GM13976 (cell line): Measurements from ENCODE around the gene RGS6.

Experiments
- DNase-seq: peaks from one replicate; pipeline ENCODE4 v3.0.0; 2012; ENCODE audit warnings: low spot score
- CTCF ChIP-seq: IDR thresholded peaks from 2 replicates; pipeline ENCODE4 v1.5.1; 2012; ENCODE audit warnings: borderline replicate concordance, mild to moderate bottlenecking; ENCODE audit not compliant: insufficient read depth; ENCODE audit errors: extremely low read depth, missing control alignments, control extremely low read depth
- in situ Hi-C: fragments of 300-500 bp; cut with MboI; formaldehyde crosslinking; loops from one replicate; pipeline ENCODE4 v1.12.0; 2022; ENCODE audit warnings: low sequenced_read_pairs, mixed read lengths, inconsistent platforms; ENCODE audit not compliant: unreplicated experiment

RGS6 gene

GRCh38 chr14:72605921-72606220 lies 673.6 kb downstream of the RGS6 start:
- DNase-seq = no peak
- TF ChIP-seq CTCF = no peak
- in situ Hi-C loops = no loop called here

GRCh38 chr14:72606879-72607278 lies 674.6 kb downstream of the RGS6 start:
- no peak for TF ChIP-seq CTCF
- in situ Hi-C loops = no loop called here
- DNase-seq = no peak

DNA sequence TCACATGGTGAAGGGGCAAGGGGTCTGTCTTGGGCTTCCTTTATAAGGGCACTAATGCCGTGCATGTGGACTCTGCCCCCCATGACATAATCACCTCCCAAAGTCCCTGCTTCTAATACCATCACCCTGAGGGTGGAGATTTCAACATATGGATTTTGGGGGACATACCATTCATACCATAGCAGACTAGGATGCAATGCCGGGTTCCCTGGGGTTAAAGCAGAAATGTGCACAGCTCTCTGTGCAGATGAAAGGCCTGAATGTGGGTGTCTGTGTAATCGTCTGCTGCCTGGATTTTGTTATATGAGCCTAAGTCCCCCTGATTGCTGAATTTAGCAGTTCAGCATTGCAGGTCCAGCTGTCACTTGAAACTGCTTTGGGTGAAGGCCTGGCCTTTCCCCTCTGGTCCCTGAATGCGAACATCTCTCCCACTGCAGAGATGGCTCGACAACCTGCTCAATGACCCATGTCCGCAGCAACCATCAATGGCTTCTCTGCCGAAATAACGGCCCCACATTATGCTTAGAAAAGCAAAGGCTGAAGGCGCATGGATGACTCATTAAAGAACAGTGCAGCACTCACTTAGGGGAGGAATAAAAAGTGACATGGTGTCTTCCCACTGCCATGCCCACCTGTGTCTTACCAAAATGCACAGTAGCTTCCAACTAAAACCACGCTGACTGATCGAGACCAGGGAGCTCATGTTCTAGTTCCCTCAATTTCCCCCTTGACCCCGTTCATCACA lies 675.3 kb downstream of the RGS6 start:
- in situ Hi-C loops = no loop called here
- no peak for TF ChIP-seq CTCF

DNA sequence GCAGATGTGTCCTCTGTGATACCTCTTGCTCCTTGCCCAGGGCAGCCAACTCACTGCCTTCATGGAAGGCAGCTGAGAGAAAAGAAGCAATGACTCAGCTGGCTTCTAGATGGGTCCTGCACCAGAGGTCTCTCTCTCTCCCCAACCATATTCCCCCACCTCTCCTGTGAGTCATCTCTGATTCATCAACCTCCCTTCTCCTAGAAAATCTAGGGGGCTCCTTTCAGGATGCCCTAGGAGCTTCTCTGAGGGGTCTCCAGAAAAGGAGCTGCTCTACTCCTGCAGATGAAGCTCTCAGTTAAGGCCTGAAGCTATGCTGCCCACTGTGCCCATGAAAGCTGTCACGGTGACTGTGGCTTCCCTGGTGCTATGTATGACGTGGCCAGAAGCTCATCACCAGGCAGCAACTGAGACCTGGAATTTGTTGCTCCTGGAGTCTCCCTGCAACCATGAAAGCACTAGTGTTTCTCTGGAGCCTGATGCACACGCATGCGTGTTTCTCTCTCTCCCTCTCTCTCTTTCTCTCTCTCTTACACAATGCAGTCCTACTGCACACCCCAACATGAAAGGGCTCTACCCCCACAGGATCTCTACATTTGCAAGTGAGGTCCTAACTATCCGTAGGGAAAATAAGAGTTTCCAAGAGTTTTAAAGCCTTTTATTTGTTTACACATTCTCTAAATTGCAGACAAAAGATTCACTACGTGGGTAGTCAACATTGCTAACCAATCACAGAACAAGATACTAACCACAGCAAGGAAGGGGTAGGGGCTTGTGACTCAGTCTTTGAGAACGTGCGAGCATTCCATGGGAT lies 676.4 kb downstream of the RGS6 start:
- no peak for DNase-seq
- in situ Hi-C loops = no loop called here
- TF ChIP-seq CTCF = no peak

More for the DNA sequence above, 675.3 kb downstream of the RGS6 start:
- DNase-seq = no peak

DNA sequence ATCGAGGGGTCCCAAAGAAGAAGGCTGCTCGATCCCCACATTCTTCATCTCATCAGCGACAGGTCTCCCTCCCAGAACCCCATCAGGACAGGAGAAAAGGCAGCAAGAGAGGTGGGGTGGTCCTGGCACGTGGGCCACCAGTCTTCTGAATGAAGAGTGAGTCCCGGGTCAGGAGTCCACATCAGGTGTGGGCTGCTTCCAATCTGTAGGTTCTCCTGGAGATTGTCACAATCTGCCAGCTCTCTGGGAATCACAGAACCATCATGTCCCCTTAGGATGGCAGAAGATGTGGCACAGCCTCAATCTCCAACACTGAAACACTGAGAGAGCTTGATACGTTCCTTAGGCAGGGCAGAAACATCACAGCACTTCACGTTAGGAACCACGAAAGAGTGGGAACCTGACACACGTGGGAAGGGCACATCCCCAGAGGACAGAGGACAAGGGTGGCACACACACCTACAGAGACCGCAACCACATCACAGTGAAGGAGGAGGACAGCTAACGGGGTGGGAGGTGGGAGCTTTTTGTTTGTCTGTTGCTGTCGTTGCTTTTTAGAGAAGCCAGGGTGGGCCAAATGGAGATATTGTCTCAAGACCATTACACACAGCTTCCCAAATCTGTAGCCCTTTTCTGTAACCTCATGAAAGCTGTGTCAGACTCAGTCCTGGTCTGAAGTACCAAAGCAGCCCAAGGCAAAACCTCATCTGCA lies 677.1 kb downstream of the RGS6 start:
- TF ChIP-seq CTCF = no peak
- DNase-seq = no peak
- in situ Hi-C loops = no loop called here

- in situ Hi-C loops = no loop called here
- DNase-seq = no peak
- TF ChIP-seq CTCF = no peak
Measured at GRCh38 chr14:72610096-72610830, 678.0 kb downstream of the RGS6 start.
